ENCODE measurements around the gene MAVS.

MAVS gene

GRCh38 chr20:3803854-3804253, 42.8 kb upstream of the MAVS start:
- Histone ChIP-seq H3K4me3 (ENCODE audit: low read length) (no peak overlapping the region), H3K4me1 (ENCODE audit: control insufficient read depth, insufficient read depth, low read length) (peaks cover 36% of the 10 kb centered on the region), H3K9ac (ENCODE audit: low read length) (no peak overlapping the region), H3K27me3 (replicated peaks; ENCODE audit: control insufficient read depth, insufficient read depth, low read length) (no peaks in the 10 kb centered on the region), H3K9me3 (ENCODE audit: control insufficient read depth, low read length) (no peaks in the 10 kb centered on the region), H3K36me3 (ENCODE audit: control insufficient read depth, insufficient read depth, low read length, severe bottlenecking) (peaks cover 40% of the 10 kb centered on the region)
- DNase-seq (ENCODE audit: low read depth), result no peak

GRCh38 chr20:3804254-3804751, 42.3 kb upstream of the MAVS start:
- Histone ChIP-seq H3K27me3 (replicated peaks; ENCODE audit: control insufficient read depth, insufficient read depth, low read length) (no peaks in the 10 kb centered on the region), H3K9me3 (ENCODE audit: control insufficient read depth, low read length) (no peaks in the 10 kb centered on the region), H3K4me1 (ENCODE audit: control insufficient read depth, insufficient read depth, low read length) (peaks cover 36% of the 10 kb centered on the region), H3K36me3 (ENCODE audit: control insufficient read depth, insufficient read depth, low read length, severe bottlenecking) (peaks cover 38% of the 10 kb centered on the region), H3K4me3 (ENCODE audit: low read length) (no peak overlapping the region), H3K9ac (ENCODE audit: low read length) (no peak overlapping the region)
- no peak for DNase-seq (ENCODE audit: low read depth)

- Histone ChIP-seq H3K4me1 (ENCODE audit: control insufficient read depth, insufficient read depth, low read length) (peaks cover 37% of the 10 kb centered on the region), H3K9ac (ENCODE audit: low read length) (peak overlapping the region; percentile 68), H3K36me3 (ENCODE audit: control insufficient read depth, insufficient read depth, low read length, severe bottlenecking) (peaks cover 38% of the 10 kb centered on the region), H3K27me3 (replicated peaks; ENCODE audit: control insufficient read depth, insufficient read depth, low read length) (no peaks in the 10 kb centered on the region), H3K4me3 (ENCODE audit: low read length) (no peak overlapping the region), H3K9me3 (ENCODE audit: control insufficient read depth, low read length) (no peaks in the 10 kb centered on the region)
- DNase-seq (ENCODE audit: low read depth), result no peak
Observed at GRCh38 chr20:3804781-3805180, 41.9 kb upstream of the MAVS start.

DNA sequence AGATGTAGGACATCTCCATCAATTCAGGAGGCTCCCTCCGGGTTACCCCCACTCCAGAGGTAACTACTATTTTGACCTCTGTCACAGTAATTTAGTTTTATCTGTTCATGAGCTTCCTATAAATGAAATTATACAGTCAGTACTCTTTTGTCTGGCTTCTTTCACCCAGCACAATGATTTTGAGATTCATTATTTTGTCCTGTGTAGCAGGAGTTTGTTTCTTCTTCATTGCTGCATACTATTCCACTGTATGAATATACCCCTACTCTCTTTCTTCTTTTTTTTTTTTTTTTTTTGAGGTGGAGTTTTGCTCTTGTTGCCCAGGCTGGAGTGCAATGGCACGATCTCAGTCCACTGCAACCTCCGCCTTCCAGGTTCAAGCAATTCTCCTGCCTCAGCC, 38.1 kb upstream of the MAVS start:
- peaks cover 4% of the 10 kb centered on the region for H3K36me3 ChIP-seq (ENCODE audit: control insufficient read depth, insufficient read depth, low read length, severe bottlenecking)
- H3K4me3 ChIP-seq (ENCODE audit: low read length), result peak overlapping the region; percentile 76
- peaks cover 61% of the 10 kb centered on the region for H3K4me1 ChIP-seq (ENCODE audit: control insufficient read depth, insufficient read depth, low read length)
- no peaks in the 10 kb centered on the region for H3K27me3 ChIP-seq (replicated peaks; ENCODE audit: control insufficient read depth, insufficient read depth, low read length)
- H3K9ac ChIP-seq (ENCODE audit: low read length), result peak overlapping the region; percentile 88
- DNase-seq (ENCODE audit: low read depth), result no peak
- no peaks in the 10 kb centered on the region for H3K9me3 ChIP-seq (ENCODE audit: control insufficient read depth, low read length)

- Histone ChIP-seq H3K36me3 (ENCODE audit: control insufficient read depth, insufficient read depth, low read length, severe bottlenecking) (no peaks in the 10 kb centered on the region), H3K4me3 (ENCODE audit: low read length) (peak overlapping the region; percentile 77), H3K27me3 (replicated peaks; ENCODE audit: control insufficient read depth, insufficient read depth, low read length) (no peaks in the 10 kb centered on the region), H3K9ac (ENCODE audit: low read length) (peak overlapping the region; percentile 89), H3K9me3 (ENCODE audit: control insufficient read depth, low read length) (no peaks in the 10 kb centered on the region), H3K4me1 (ENCODE audit: control insufficient read depth, insufficient read depth, low read length) (peaks cover 46% of the 10 kb centered on the region)
- DNase-seq (ENCODE audit: low read depth), result peak; percentile 99
Observed at GRCh38 chr20:3811467-3812258, 35.0 kb upstream of the MAVS start.

DNA sequence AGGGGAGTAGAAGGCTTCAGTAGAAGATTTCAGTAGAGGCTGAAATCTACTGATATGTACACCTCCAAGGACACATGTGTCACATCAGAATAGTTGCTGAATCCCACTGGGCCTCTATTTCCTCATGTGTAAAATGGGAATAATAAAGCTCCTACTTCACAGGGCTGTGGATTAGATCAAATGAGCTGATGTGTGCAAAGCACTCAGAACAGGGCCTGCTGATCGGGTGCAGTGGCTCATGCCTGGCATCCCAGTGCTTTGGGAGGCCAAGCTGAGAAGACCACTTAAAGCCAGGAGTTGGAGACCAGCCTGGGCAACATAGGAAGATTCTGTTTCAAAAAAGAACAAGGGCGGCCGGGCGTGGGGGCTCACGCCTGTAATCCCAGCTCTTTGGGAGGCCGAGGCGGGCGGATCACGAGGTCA, 34.4 kb upstream of the MAVS start:
- Histone ChIP-seq H3K4me3 (ENCODE audit: low read length) (no peak overlapping the region), H3K4me1 (ENCODE audit: control insufficient read depth, insufficient read depth, low read length) (peaks cover 40% of the 10 kb centered on the region), H3K9me3 (ENCODE audit: control insufficient read depth, low read length) (no peaks in the 10 kb centered on the region), H3K27me3 (replicated peaks; ENCODE audit: control insufficient read depth, insufficient read depth, low read length) (no peaks in the 10 kb centered on the region), H3K9ac (ENCODE audit: low read length) (peak overlapping the region; percentile 62), H3K36me3 (ENCODE audit: control insufficient read depth, insufficient read depth, low read length, severe bottlenecking) (no peaks in the 10 kb centered on the region)
- no peak for DNase-seq (ENCODE audit: low read depth)

- H3K4me1 ChIP-seq (ENCODE audit: control insufficient read depth, insufficient read depth, low read length), result peaks cover 33% of the 10 kb centered on the region
- no peaks in the 10 kb centered on the region for H3K9me3 ChIP-seq (ENCODE audit: control insufficient read depth, low read length)
- no peak for DNase-seq (ENCODE audit: low read depth)
- no peaks in the 10 kb centered on the region for H3K36me3 ChIP-seq (ENCODE audit: control insufficient read depth, insufficient read depth, low read length, severe bottlenecking)
- H3K4me3 ChIP-seq (ENCODE audit: low read length), result no peak overlapping the region
- peak overlapping the region; percentile 9 for H3K9ac ChIP-seq (ENCODE audit: low read length)
- H3K27me3 ChIP-seq (replicated peaks; ENCODE audit: control insufficient read depth, insufficient read depth, low read length), result no peaks in the 10 kb centered on the region
Observed at GRCh38 chr20:3812975-3813847, 33.4 kb upstream of the MAVS start.

DNA sequence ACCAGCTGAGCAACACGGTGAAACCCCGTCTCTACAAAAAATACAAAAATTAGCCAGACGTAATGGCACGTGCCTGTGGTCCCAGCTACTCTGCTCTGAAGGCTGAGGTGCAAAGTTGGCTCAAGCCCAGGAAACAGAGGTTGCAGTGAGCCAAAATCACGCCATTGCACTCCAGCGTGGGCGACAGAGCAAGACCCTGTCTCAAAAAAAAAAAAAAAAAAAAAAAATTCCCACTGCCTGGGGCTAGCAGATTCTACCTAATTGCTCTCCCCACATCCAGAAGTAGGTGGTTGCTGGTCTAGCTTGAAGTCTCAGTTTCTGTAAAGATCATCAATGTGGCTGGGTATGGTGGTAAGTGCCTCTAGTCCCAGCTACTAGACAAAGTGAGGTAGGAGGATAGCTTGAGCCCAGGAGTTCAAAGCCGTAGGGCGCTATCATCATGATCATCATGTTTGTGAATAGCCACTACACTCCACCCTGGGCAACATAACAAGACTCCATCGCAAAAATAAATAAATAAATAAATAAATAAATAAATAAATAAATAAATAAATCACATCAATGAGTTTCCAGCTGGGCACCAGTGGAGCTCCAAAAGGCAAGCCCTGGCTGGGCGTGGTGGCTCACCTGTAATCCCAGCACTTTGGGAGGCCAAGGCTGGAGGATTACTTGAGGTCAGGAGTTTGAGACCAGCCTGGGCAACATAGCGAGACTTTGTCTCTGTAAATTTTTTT, 32.6 kb upstream of the MAVS start:
- Histone ChIP-seq H3K27me3 (replicated peaks; ENCODE audit: control insufficient read depth, insufficient read depth, low read length) (no peaks in the 10 kb centered on the region), H3K4me1 (ENCODE audit: control insufficient read depth, insufficient read depth, low read length) (peaks cover 29% of the 10 kb centered on the region), H3K36me3 (ENCODE audit: control insufficient read depth, insufficient read depth, low read length, severe bottlenecking) (no peaks in the 10 kb centered on the region), H3K4me3 (ENCODE audit: low read length) (no peak overlapping the region), H3K9me3 (ENCODE audit: control insufficient read depth, low read length) (no peaks in the 10 kb centered on the region), H3K9ac (ENCODE audit: low read length) (no peak overlapping the region)
- no peak for DNase-seq (ENCODE audit: low read depth)

DNA sequence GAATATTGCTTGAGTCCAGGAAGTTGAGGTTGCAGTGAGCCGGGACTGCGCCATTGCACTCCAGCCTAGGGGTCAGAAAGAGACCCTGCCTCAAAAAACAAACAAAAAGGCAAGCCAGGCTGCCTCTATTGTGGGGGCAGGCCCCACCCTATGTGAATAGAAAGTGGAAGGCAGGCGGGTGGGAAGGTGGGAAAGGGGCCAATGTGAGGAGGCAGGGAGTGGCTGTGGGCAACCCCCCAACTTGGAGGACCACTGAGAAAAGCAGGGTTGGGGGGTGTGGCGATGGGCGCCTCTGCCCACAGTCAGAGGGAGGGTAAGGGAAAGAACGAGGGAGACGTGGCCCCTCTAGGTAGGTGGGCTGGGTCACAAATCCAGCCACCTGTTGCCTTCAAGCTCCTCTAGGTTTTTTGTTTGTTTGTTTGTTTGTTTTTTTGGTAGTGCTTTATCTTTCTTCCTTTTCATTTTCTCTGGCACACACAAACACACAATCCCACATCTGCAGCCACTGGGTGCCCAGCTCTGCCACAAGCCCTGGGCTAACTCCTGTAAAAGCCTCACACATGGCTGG, 31.6 kb upstream of the MAVS start:
- Histone ChIP-seq H3K27me3 (replicated peaks; ENCODE audit: control insufficient read depth, insufficient read depth, low read length) (no peaks in the 10 kb centered on the region), H3K9ac (ENCODE audit: low read length) (no peak overlapping the region), H3K36me3 (ENCODE audit: control insufficient read depth, insufficient read depth, low read length, severe bottlenecking) (no peaks in the 10 kb centered on the region), H3K4me1 (ENCODE audit: control insufficient read depth, insufficient read depth, low read length) (peaks cover 32% of the 10 kb centered on the region), H3K9me3 (ENCODE audit: control insufficient read depth, low read length) (no peaks in the 10 kb centered on the region), H3K4me3 (ENCODE audit: low read length) (no peak overlapping the region)
- no peak for DNase-seq (ENCODE audit: low read depth)

GRCh38 chr20:3815703-3816315, 30.8 kb upstream of the MAVS start:
- no peak for DNase-seq (ENCODE audit: low read depth)
- H3K36me3 ChIP-seq (ENCODE audit: control insufficient read depth, insufficient read depth, low read length, severe bottlenecking), result no peaks in the 10 kb centered on the region
- peaks cover 27% of the 10 kb centered on the region for H3K4me1 ChIP-seq (ENCODE audit: control insufficient read depth, insufficient read depth, low read length)
- H3K9ac ChIP-seq (ENCODE audit: low read length), result no peak overlapping the region
- no peaks in the 10 kb centered on the region for H3K9me3 ChIP-seq (ENCODE audit: control insufficient read depth, low read length)
- H3K27me3 ChIP-seq (replicated peaks; ENCODE audit: control insufficient read depth, insufficient read depth, low read length), result no peaks in the 10 kb centered on the region
- H3K4me3 ChIP-seq (ENCODE audit: low read length), result no peak overlapping the region
